K562 (cell line): Measurements from ENCODE around the gene BCL11A. TPM values are rescaled to one million over a fixed set of nuclear protein-coding genes. Genes with fewer than 3 reads are reported as not detected.

Experiments
- ATAC-seq: fragments of 200-7000 bp; cut with Tn5 transposase; 3 replicates; pipeline ENCODE4 v1.9.1; 2020; ENCODE audit warnings: moderate library complexity
- BruUV-seq: library from RNA; stranded (reverse); fragments of 400-500 nt; replicated peaks from 2 replicates; lab custom pipeline; 2021; lab: Mats Ljungman, UMichigan
- CTCF ChIA-PET: fragments of 300-600 bp; formaldehyde crosslinking; extraction: SDS; loops from one replicate; lab custom pipeline; 2021; ENCODE audit warnings: low intra/inter-chr PET ratio; lab: Yijun Ruan, JAX
- POLR2A ChIA-PET: fragments of 300-600, 350-650 bp; sonication (Branson Sonifier 250); formaldehyde crosslinking; extraction: SDS; loops from one replicate; lab custom pipeline; 2021; ENCODE audit warnings: antibody characterized with exemption, inconsistent platforms; lab: Yijun Ruan, JAX
- DNase-seq, 4 experiments: peaks; one replicate each; pipeline versions ENCODE4 v3.0.0 to v3.0.0-alpha.2; 2011 to 2018; ENCODE audit warnings: low spot score in 3 of 4, mixed read lengths in 3 of 4; ENCODE audit errors: extremely low read depth in 1 of 4
- FAIRE-seq: peaks from 2 replicates; lab custom pipeline; 2011; peaks lifted over from hg19 to GRCh38; lab: Jason Lieb, UNC
- H2AFZ ChIP-seq: 2 replicates; pipeline ENCODE4 v1.6.0; 2011; ENCODE audit warnings: low read depth, low read length, control low read depth, inconsistent platforms
- H3K27ac ChIP-seq: fragments of 200-600 bp; 3 replicates; pipeline ENCODE4 v1.8.0; 2011; ENCODE audit warnings: low read depth, mild to moderate bottlenecking, control low read depth, inconsistent platforms, low read length, moderate library complexity, mixed read lengths; ENCODE audit errors: extremely low read depth
- H3K27me3 ChIP-seq, 2 experiments: fragments of 300-600 bp in 1 of 2; 2 replicates in 1 of 2; 3 replicates in 1 of 2; pipeline versions ENCODE4 v1.6.0 to v1.8.0; 2011; ENCODE audit warnings: inconsistent platforms in 2 of 2, low read length in 2 of 2, mild to moderate bottlenecking in 1 of 2, mixed read lengths in 1 of 2, moderate library complexity in 1 of 2; ENCODE audit not compliant: control insufficient read depth in 2 of 2, insufficient read depth in 2 of 2
- H3K36me3 ChIP-seq: fragments of 300-600 bp; 3 replicates; pipeline ENCODE4 v1.8.0; 2011; ENCODE audit warnings: mild to moderate bottlenecking, low read length, inconsistent platforms; ENCODE audit not compliant: control insufficient read depth, insufficient read depth
- H3K4me1 ChIP-seq, 2 experiments: fragments of 200-600 bp in 1 of 2; replicated peaks in 1 of 2; 2 replicates in 1 of 2; 3 replicates in 1 of 2; pipeline versions ENCODE4 v1.5.1 to v1.8.0; 2011; ENCODE audit warnings: inconsistent platforms in 2 of 2, low read length in 2 of 2, mild to moderate bottlenecking in 1 of 2, mixed read lengths in 1 of 2, moderate library complexity in 1 of 2; ENCODE audit not compliant: control insufficient read depth in 2 of 2, insufficient read depth in 2 of 2
- H3K4me2 ChIP-seq: 2 replicates; pipeline ENCODE4 v1.6.1; 2011; ENCODE audit warnings: low read length, control low read depth, inconsistent platforms, mixed read lengths; ENCODE audit not compliant: insufficient read depth
- H3K4me3 ChIP-seq: fragments of 200-600 bp; sonication (generic), shearing (Covaris generic); 2 replicates; pipeline ENCODE4 v1.5.1; 2016; ENCODE audit warnings: control low read depth, inconsistent platforms
- H3K79me2 ChIP-seq: fragments of 200-600 bp; 3 replicates; pipeline ENCODE4 v1.8.0; 2011; ENCODE audit warnings: low read length, inconsistent platforms; ENCODE audit not compliant: control insufficient read depth, insufficient read depth
- H3K9ac ChIP-seq, 2 experiments: 2 replicates each; pipeline versions ENCODE4 v1.6.0 to v1.6.1; 2011; ENCODE audit warnings: low read depth in 2 of 2, low read length in 2 of 2, control low read depth in 1 of 2, inconsistent platforms in 1 of 2, mild to moderate bottlenecking in 1 of 2, mixed read lengths in 1 of 2; ENCODE audit not compliant: insufficient read depth in 1 of 2
- H3K9me1 ChIP-seq: one replicate; pipeline ENCODE4 v1.6.0; 2011; ENCODE audit warnings: inconsistent platforms, mild to moderate bottlenecking, low read length, moderate library complexity; ENCODE audit not compliant: control insufficient read depth, insufficient read depth
- H3K9me3 ChIP-seq: replicated peaks from 2 replicates; pipeline ENCODE4 v1.5.1; 2011; ENCODE audit warnings: low read depth, low read length, inconsistent platforms; ENCODE audit not compliant: control insufficient read depth, insufficient read depth
- H4K20me1 ChIP-seq: replicated peaks from 2 replicates; pipeline ENCODE4 v1.6.1; 2011; ENCODE audit warnings: low read length, inconsistent platforms, mixed read lengths; ENCODE audit not compliant: control insufficient read depth, insufficient read depth
- POLR2AphosphoS5 ChIP-seq: IDR thresholded peaks from 2 replicates; pipeline ENCODE4 v1.6.1; 2011; ENCODE audit warnings: mild to moderate bottlenecking, low read depth, low read length, moderate library complexity; ENCODE audit not compliant: control insufficient read depth, insufficient read depth
- WGBS: fragments of 100-300 bp; shearing (Covaris generic); methylation state at CpG from one replicate; pipeline ENCODE4 v1.1.6; 2016; ENCODE audit warnings: low coverage, mixed read lengths; ENCODE audit not compliant: insufficient coverage; ENCODE audit errors: missing lambda C conversion rate; 5-methylcytosine and 5-hydroxymethylcytosine counted together
- in situ Hi-C: fragments of 300-500 bp; cut with MboI; formaldehyde crosslinking; loops from 4 replicates; pipeline ENCODE4 v1.15.0; 2018; ENCODE audit warnings: inconsistent platforms, mixed read lengths
- intact Hi-C: fragments of 100-400 bp; cut with micrococcal nuclease; formaldehyde crosslinking; loops from 2 replicates; pipeline ENCODE4 v1.14.2; 2022
- polyA plus RNA-seq, 8 experiments: library from polyadenylated mRNA; depleted of rRNA in 4 of 8; stranded (reverse) in 5 of 8; unstranded in 3 of 8; fragments of >200 nt; fragmentation: Nextera tagmentation in 2 of 8; fragmentation: Illumina TruSeq in 1 of 8; extraction: Ambion mirVana in 2 of 8; extraction: Trizol in 1 of 8; gene quantifications; 2 replicates each; pipeline versions ENCODE4 v1.2.1 to v1.2.3, GENCODE V29; 2011 to 2014; ENCODE audit warnings: inconsistent platforms in 1 of 8, missing spikeins in 1 of 8
- total RNA-seq, 7 experiments: library from RNA; depleted of rRNA in 6 of 7; stranded (reverse); fragments of >200 nt in 6 of 7; fragmentation: Illumina TruSeq in 2 of 7; extraction: Trizol in 2 of 7; gene quantifications; 2 replicates each; pipeline versions ENCODE4 v1.2.1 to v1.2.3, GENCODE V29; 2011 to 2021; ENCODE audit warnings: low replicate concordance in 1 of 7
- TF ChIP-seq, protein P1 (sequence below): sonication (generic); formaldehyde crosslinking; IDR thresholded peaks from 2 replicates; pipeline ENCODE4 v1.8.1; 2023; ENCODE audit warnings: mild to moderate bottlenecking, missing genetic modification reagents, moderate library complexity

Gene BCL11A
- total and polyA plus RNA-seq, 9 of the 15 experiments (the other 6 are each of a cell fraction or from before 2014, with no cell fraction given), result 0.13 TPM; not detected in 8

DNA sequence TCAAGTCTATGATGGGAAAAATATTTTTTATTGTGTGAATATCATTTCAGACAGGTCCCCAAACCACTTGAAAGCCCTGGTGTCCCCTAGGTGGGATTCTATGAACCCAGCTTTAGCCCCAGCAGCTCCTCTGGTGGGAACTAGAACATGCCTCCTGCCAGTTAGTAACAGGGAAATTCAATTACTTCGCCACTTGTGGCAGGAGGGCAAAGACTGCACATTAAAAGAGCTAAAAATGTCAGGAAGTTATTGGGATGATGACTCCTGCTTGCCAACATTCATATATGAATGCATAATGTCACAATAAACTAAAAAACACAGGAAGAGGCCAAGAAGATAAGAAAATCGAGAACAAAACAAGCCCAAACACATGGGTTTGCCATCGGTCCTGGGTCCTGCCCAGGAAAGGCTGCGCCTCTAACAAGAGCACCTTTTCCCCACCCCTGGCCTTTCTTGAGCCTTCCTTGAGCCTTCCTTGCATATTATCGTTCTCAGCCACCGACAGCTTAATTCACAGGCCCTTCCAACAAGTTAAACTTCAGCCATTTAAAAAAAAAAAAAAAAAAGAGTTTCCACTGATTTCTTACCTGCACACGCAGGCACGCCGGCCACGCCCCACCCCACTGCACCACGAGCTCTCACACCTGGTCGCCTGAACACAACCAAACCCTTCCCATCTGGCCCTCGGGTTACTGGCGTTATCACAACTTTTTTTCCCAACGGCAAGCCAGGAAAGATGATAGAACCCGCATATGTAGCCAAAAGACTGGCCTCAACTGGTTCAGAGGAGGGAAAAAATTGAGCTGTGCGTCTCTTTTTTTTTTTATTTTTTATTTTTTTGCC, 23.4 kb downstream of the BCL11A start:
- no peaks in the 10 kb centered on the region for H3K4me1 ChIP-seq
- no peak; the same call in 1 of the 3 replicates for ATAC-seq
- no TSS peak for BruUV-seq
- no peak overlapping the region for H2AFZ ChIP-seq
- TF ChIP-seq POLR2AphosphoS5, result no peak
- TF ChIP-seq, protein P1, sequence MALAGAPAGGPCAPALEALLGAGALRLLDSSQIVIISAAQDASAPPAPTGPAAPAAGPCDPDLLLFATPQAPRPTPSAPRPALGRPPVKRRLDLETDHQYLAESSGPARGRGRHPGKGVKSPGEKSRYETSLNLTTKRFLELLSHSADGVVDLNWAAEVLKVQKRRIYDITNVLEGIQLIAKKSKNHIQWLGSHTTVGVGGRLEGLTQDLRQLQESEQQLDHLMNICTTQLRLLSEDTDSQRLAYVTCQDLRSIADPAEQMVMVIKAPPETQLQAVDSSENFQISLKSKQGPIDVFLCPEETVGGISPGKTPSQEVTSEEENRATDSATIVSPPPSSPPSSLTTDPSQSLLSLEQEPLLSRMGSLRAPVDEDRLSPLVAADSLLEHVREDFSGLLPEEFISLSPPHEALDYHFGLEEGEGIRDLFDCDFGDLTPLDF (CRISPR knock-in tag), result no peak
- TF ChIP-seq, all 486 proteins: peak for 0
- in situ Hi-C loops (no loop called here), intact Hi-C loops (no loop called here)
- 3% methylated on average over 16 of the region's 17 CpGs for WGBS
- H3K9me1 ChIP-seq, result no peaks in the 10 kb centered on the region
- DNase-seq (no peak), FAIRE-seq (no peak)
- POLR2A ChIA-PET, result no interaction called here
- no peaks in the 10 kb centered on the region for H3K79me2 ChIP-seq
- no peaks in the 10 kb centered on the region for H3K9me3 ChIP-seq
- no peaks in the 10 kb centered on the region for H4K20me1 ChIP-seq
- H3K27me3 ChIP-seq, result peaks cover 6 to 34% of the 10 kb centered on the region in 2 experiments; a peak in 3 of 5 replicates
- H3K4me2 ChIP-seq, result no peak overlapping the region
- no peak overlapping the region for H3K27ac ChIP-seq
- CTCF ChIA-PET, result no interaction called here
- H3K4me3 ChIP-seq, result no peak overlapping the region
- H3K36me3 ChIP-seq, result no peaks in the 10 kb centered on the region
- H3K9ac ChIP-seq, result no peak overlapping the region
